HG03095 (cell line): ENCODE measurements around the gene UBAP2L.
"Not testable (repeated sequence)": the region's sequence is repeated elsewhere in the genome, so short reads cannot be mapped to it uniquely, and the experiment has no call there.

Experiments
- ATAC-seq: cut with Tn5 transposase; IDR thresholded peaks from one replicate; pipeline ENCODE4 v1.9.1; 2021; ENCODE audit warnings: moderate library complexity; ENCODE audit not compliant: unreplicated experiment

The UBAP2L gene

GRCh38 chr1:154199563-154199879 lies 21.2 kb upstream of the UBAP2L start:
- ATAC-seq, result no peak

- not testable (repeated sequence) for ATAC-seq
Observed at GRCh38 chr1:154205778-154206177, 15.0 kb upstream of the UBAP2L start.

GRCh38 chr1:154206196-154206595 lies 14.6 kb upstream of the UBAP2L start, which contains the start of gene CFAP141:
Gene CFAP141, minus strand, starts transcription at chr1:154206333. Its CDS starts 26 bp downstream, at chr1:154206307.
- no peak for ATAC-seq

GRCh38 chr1:154207262-154207661 lies 13.5 kb upstream of the UBAP2L start:
- ATAC-seq, result no peak

GRCh38 chr1:154208677-154209388 lies 11.9 kb upstream of the UBAP2L start:
- ATAC-seq, result no peak

GRCh38 chr1:154212083-154212482 lies 8.7 kb upstream of the UBAP2L start:
- ATAC-seq, result no peak

GRCh38 chr1:154213274-154213673 lies 7.5 kb upstream of the UBAP2L start:
- ATAC-seq, result no peak

GRCh38 chr1:154218545-154218944 lies 2.2 kb upstream of the UBAP2L start:
- ATAC-seq, result no peak

GRCh38 chr1:154219541-154219940 lies 1.2 kb upstream of the UBAP2L start:
- ATAC-seq, result no peak

- no peak for ATAC-seq
Observed at GRCh38 chr1:154220970-154221277, 169 bp downstream of the UBAP2L start.

- ATAC-seq, result no peak
Observed at GRCh38 chr1:154221278-154222001, 685 bp downstream of the UBAP2L start.

- ATAC-seq, result no peak
Observed at GRCh38 chr1:154222518-154222917, 1.8 kb downstream of the UBAP2L start.

GRCh38 chr1:154222918-154223317 lies 2.2 kb downstream of the UBAP2L start:
- no peak for ATAC-seq

GRCh38 chr1:154223621-154224020 lies 2.9 kb downstream of the UBAP2L start:
- ATAC-seq, result no peak

GRCh38 chr1:154225370-154225769 lies 4.6 kb downstream of the UBAP2L start:
- ATAC-seq, result no peak

- not testable (repeated sequence) for ATAC-seq
Observed at GRCh38 chr1:154231112-154231511, 10.4 kb downstream of the UBAP2L start.

GRCh38 chr1:154233127-154233526 lies 12.4 kb downstream of the UBAP2L start:
- ATAC-seq, result not testable (repeated sequence)

- ATAC-seq, result no peak
Observed at GRCh38 chr1:154236855-154237254, 16.1 kb downstream of the UBAP2L start.

GRCh38 chr1:154237435-154237834 lies 16.7 kb downstream of the UBAP2L start:
- ATAC-seq, result no peak

- ATAC-seq, result no peak
Observed at GRCh38 chr1:154237880-154238506, 17.2 kb downstream of the UBAP2L start.

GRCh38 chr1:154239491-154239890 lies 18.7 kb downstream of the UBAP2L start:
- ATAC-seq, result no peak

GRCh38 chr1:154240294-154240833 lies 19.6 kb downstream of the UBAP2L start:
- ATAC-seq, result no peak
